Esophagus muscularis mucosa (tissue), 3 donors: Measurements from ENCODE around the gene WNT7B.

Source experiments
- POLR2A ChIP-seq: fragments of 450-650 bp; IDR thresholded peaks from one replicate; pipeline ENCODE4 v1.6.1; 2017; ENCODE audit warnings: antibody characterized with exemption, moderate library complexity, mild to moderate bottlenecking, low read depth
- TF ChIP-seq, protein P1 (sequence below), 3 experiments: fragments of 200-600 bp in 2 of 3; fragments of 450-650 bp in 1 of 3; sonication (generic) in 2 of 3; IDR thresholded peaks; one replicate each; pipeline ENCODE4 v1.5.1; 2017 to 2019; ENCODE audit warnings: antibody characterized with exemption in 3 of 3, mild to moderate bottlenecking in 2 of 3, moderate library complexity in 1 of 3

DNA sequence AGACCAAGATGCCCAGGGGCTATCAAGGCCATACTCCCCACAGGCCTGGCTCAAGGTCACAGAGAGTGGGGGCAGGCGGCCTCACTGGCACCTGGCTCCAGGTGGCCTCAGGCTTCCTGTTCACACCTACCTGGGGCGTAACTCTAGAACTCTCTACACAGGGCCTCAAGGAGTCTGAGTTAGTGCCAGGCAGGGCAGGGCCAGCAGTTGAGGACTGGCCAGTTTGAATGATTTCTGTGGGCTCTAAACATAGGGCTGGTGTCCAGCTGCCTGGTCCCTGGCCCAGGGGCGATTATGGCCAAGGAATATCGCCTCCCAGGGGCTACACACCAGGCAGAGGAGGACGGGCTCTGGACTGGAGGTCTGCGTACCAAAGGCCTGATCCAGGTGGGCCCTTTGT, 79.2 kb downstream of the WNT7B start:
- TF ChIP-seq, protein P1, sequence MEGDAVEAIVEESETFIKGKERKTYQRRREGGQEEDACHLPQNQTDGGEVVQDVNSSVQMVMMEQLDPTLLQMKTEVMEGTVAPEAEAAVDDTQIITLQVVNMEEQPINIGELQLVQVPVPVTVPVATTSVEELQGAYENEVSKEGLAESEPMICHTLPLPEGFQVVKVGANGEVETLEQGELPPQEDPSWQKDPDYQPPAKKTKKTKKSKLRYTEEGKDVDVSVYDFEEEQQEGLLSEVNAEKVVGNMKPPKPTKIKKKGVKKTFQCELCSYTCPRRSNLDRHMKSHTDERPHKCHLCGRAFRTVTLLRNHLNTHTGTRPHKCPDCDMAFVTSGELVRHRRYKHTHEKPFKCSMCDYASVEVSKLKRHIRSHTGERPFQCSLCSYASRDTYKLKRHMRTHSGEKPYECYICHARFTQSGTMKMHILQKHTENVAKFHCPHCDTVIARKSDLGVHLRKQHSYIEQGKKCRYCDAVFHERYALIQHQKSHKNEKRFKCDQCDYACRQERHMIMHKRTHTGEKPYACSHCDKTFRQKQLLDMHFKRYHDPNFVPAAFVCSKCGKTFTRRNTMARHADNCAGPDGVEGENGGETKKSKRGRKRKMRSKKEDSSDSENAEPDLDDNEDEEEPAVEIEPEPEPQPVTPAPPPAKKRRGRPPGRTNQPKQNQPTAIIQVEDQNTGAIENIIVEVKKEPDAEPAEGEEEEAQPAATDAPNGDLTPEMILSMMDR (IDR thresholded peaks at IDR 0.05) = no peak
- TF ChIP-seq POLR2A = no peak
